Nephron progenitor cell (in vitro differentiated cells): ENCODE measurements around the gene SDK1.

Experiments used
- DNase-seq: peaks from one replicate; pipeline ENCODE4 v3.0.0; 2021
- H3K27ac Mint-ChIP-seq: 2 replicates; pipeline ENCODE4 v1.8.0; 2021; ENCODE audit warnings: mild to moderate bottlenecking, moderate library complexity, mixed read lengths
- H3K27me3 Mint-ChIP-seq: 2 replicates; pipeline ENCODE4 v1.8.0; 2021; ENCODE audit warnings: mild to moderate bottlenecking, low read depth, mixed read lengths; ENCODE audit not compliant: poor library complexity
- H3K36me3 Mint-ChIP-seq: 2 replicates; pipeline ENCODE4 v1.8.0; 2021; ENCODE audit warnings: low read depth, mixed read lengths
- H3K4me1 Mint-ChIP-seq: 2 replicates; pipeline ENCODE4 v1.8.0; 2021; ENCODE audit warnings: mixed read lengths
- H3K4me3 Mint-ChIP-seq: 2 replicates; pipeline ENCODE4 v1.8.0; 2021; ENCODE audit warnings: mild to moderate bottlenecking, moderate library complexity, mixed read lengths
- H3K9me3 Mint-ChIP-seq: 2 replicates; pipeline ENCODE4 v1.8.0; 2021; ENCODE audit warnings: mild to moderate bottlenecking, moderate library complexity, mixed read lengths
- TF ChIP-seq, protein P1 (sequence below): fragments of 200-600 bp; sonication (generic); IDR thresholded peaks from 2 replicates; pipeline ENCODE4 v1.5.0; 2021; ENCODE audit warnings: antibody characterized with exemption

The SDK1 gene

DNA sequence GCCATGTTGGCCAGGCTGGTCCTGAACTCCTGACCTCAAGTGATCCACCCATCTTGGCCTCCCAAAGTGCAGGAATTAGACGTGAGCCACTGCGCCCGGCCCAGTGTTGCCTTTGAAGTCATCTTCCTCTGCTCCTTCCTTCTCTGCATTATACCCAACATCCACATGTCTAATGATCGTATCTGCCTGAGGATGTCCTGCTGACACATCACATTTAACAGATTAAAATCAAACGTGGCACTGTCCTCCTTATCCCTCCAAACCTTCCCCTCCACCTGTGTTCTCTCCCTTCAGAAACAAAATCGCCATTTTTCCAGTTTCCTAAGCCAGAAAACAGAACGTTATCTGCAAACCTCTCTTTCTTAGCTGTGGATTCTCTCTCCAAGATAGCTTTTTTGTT lies 8.4 kb upstream of the SDK1 start:
- Mint-ChIP-seq H3K4me3 (no peak overlapping the region), H3K36me3 (no peaks in the 10 kb centered on the region), H3K27me3 (peaks cover 13% of the 10 kb centered on the region), H3K9me3 (peaks cover 5% of the 10 kb centered on the region), H3K4me1 (peaks cover 5% of the 10 kb centered on the region), H3K27ac (no peak overlapping the region)
- TF ChIP-seq, protein P1, sequence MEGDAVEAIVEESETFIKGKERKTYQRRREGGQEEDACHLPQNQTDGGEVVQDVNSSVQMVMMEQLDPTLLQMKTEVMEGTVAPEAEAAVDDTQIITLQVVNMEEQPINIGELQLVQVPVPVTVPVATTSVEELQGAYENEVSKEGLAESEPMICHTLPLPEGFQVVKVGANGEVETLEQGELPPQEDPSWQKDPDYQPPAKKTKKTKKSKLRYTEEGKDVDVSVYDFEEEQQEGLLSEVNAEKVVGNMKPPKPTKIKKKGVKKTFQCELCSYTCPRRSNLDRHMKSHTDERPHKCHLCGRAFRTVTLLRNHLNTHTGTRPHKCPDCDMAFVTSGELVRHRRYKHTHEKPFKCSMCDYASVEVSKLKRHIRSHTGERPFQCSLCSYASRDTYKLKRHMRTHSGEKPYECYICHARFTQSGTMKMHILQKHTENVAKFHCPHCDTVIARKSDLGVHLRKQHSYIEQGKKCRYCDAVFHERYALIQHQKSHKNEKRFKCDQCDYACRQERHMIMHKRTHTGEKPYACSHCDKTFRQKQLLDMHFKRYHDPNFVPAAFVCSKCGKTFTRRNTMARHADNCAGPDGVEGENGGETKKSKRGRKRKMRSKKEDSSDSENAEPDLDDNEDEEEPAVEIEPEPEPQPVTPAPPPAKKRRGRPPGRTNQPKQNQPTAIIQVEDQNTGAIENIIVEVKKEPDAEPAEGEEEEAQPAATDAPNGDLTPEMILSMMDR: no peak
- DNase-seq: no peak

DNA sequence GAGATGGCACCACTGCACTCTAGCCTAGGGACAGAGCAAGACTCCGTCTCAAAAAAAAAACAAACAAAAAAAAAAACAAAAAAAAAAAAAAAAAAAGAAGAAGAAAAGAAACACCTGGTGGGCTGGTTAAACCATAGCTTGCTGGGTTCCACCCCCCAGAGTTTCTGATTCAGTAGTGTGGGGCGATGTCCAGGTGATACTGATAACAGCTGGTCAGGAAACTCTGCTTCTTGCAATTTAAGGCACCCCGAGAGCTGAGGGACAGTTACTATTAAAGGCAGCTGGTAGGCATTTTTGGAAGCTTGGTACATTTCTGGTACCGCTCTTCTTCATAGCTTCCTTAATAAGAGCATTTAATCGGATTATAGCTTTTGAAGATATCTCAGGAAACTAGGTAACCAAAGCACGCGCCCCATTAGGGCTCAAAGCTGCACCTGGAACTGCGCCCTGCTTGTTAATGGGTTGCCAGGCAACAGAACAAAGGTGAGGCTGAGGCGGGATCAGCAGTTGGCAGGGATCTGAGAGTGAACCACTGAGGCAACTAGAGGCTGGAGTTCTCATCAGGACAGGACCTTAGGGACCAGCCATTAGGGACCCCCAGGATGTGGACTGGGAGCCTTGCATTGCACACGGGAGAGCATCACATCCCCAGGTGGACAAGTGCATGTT lies 6.5 kb upstream of the SDK1 start:
- TF ChIP-seq, protein P1: no peak
- Mint-ChIP-seq H3K27me3 (peaks cover 16% of the 10 kb centered on the region), H3K4me1 (peaks cover 16% of the 10 kb centered on the region), H3K4me3 (no peak overlapping the region), H3K27ac (no peak overlapping the region), H3K36me3 (no peaks in the 10 kb centered on the region), H3K9me3 (no peaks in the 10 kb centered on the region)
- no peak for DNase-seq

DNA sequence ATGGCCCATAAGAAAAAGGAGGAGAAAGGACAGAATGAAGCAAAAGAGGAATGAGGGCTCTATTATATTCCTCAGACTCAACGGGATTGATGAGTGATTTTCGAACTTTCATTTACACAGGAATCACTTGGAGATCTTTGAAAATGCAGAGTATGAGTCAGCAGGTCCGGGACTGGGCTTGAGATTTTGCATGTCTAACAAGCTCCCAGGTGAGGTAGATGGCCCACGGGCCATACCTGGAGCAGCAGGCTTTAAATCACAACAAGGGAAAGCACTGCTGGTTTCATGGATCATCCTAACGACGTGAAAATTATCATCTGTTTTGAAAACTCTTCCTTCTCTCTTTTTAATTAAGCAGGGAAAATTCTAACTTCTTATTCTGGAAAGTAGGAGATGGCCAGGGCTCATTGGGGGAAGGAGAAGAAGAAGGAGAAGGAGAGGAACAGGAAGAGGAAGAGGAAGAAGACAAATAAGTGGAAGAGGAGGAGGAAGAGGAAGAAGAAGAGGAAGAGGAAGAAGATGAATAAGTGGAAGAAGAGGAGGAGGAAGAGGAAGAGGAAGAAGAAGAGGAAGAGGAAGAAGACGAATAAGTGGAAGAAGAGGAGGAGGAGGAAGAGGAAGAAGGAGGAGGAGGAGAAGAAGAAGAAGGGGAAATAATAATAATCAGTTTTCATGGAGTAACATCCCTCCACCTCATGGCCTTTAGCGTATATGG lies 3.8 kb upstream of the SDK1 start:
- peaks cover 15% of the 10 kb centered on the region for H3K27me3 Mint-ChIP-seq
- H3K36me3 Mint-ChIP-seq: no peaks in the 10 kb centered on the region

DNA sequence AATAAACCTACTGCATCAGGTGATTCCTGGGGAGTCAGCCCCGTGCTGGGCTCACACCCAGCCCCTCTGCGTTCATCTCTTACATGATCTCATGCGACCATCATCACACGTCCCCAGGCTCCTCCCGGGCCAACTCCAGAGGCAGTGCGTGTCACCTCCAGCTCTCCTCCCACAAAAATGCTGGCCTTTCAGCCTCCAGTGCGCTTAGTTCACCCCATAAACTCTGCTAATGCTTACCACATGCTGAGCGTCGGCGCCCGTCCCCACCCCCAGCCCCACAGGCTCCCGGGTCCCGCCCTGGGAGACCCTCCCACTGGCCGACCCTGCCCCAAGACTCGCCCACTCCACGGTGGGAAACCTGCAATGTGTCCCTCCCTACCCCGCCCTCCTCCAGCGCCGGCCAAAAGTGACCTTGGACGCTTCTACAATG lies 816 bp upstream of the SDK1 start:
- TF ChIP-seq, protein P1: no peak
- no peaks in the 10 kb centered on the region for H3K36me3 Mint-ChIP-seq
- peak; percentile 27 for DNase-seq
- H3K4me3 Mint-ChIP-seq: peak overlapping the region; percentile 74
- peaks cover 30% of the 10 kb centered on the region for H3K27me3 Mint-ChIP-seq
- no peaks in the 10 kb centered on the region for H3K9me3 Mint-ChIP-seq
- H3K27ac Mint-ChIP-seq: no peak overlapping the region
- H3K4me1 Mint-ChIP-seq: peaks cover 36% of the 10 kb centered on the region

More for the DNA sequence above, 3.8 kb upstream of the SDK1 start:
- no peak for DNase-seq
- H3K4me1 Mint-ChIP-seq: peaks cover 27% of the 10 kb centered on the region
- no peaks in the 10 kb centered on the region for H3K9me3 Mint-ChIP-seq
- TF ChIP-seq, protein P1: no peak
- H3K4me3 Mint-ChIP-seq: no peak overlapping the region
- no peak overlapping the region for H3K27ac Mint-ChIP-seq

DNA sequence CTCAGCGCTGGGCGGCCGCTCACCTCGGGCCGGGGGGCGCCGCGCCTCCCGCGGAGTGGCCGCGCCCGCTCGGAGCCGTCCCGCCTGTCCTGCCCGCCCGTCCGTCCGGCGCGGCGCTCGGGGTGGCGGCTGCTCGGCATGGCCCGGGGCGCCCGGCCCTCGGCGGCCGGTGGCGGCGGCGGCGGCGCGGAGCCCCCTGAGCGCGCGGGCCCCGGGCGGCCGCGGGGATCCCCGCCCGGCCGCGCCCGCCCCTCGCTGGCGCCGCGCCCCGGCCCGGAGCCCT lies 338 bp downstream of the SDK1 start:
- DNase-seq: no peak
- TF ChIP-seq, protein P1: no peak
- Mint-ChIP-seq H3K9me3 (no peaks in the 10 kb centered on the region), H3K27me3 (peaks cover 33% of the 10 kb centered on the region), H3K4me3 (no peak overlapping the region), H3K27ac (no peak overlapping the region), H3K4me1 (peaks cover 36% of the 10 kb centered on the region), H3K36me3 (no peaks in the 10 kb centered on the region)
